AG10803 (cell line): ENCODE measurements around the gene SELL.
"Not testable (repeated sequence)": the region's sequence is repeated elsewhere in the genome, so short reads cannot be mapped to it uniquely, and the experiment has no call there.

Experiments
- DNase-seq: peaks from one replicate; pipeline ENCODE4 v3.0.0; 2010; ENCODE audit warnings: low read depth
- H3K4me3 ChIP-seq: 2 replicates; pipeline ENCODE4 v1.5.1; 2011; ENCODE audit warnings: mild to moderate bottlenecking, low read length, control low read depth
- TF ChIP-seq, protein P1 (sequence below): conservative IDR thresholded peaks from 2 replicates; pipeline ENCODE4 v1.5.1; 2011; ENCODE audit warnings: mild to moderate bottlenecking, low read length, control low read depth, inconsistent platforms

The SELL gene

DNA sequence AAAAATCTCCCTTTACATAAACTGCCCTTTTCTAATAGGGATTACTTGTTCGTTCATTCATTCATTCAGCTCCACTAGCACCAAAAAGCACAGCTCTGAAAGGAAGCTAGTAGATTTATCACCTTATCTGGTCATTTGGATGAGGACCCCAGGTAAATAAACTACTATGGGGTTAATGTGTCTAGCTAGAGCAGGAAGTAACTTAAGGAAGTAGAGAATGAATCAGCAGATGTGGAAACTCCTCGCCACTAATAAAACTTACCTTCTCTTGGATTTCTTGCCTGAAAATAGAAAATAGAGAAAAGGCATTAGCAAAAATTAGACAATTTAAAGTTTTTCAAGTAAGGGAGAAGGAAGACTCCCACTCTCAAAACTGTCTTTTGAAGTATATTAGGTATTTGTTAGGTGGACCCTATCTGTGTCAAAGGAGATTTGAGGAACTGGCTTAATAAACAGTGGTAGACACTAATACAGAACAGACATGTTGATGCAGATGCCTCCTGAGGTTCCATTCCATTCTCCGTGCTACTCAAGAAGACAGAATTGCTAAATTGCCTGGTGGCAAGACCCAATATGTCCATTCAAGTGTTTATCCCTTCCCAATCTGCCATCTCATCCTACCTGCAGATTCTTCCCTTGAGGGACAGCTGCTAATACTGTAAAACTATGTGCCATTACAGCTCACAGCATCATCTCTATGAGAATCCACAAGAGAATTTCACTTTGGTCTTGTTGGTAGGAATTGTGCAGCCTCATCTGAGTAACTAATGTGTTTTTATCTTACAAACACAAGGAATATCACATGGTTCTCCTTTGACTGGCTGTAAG, 14.9 kb downstream of the SELL start:
- TF ChIP-seq, protein P1, sequence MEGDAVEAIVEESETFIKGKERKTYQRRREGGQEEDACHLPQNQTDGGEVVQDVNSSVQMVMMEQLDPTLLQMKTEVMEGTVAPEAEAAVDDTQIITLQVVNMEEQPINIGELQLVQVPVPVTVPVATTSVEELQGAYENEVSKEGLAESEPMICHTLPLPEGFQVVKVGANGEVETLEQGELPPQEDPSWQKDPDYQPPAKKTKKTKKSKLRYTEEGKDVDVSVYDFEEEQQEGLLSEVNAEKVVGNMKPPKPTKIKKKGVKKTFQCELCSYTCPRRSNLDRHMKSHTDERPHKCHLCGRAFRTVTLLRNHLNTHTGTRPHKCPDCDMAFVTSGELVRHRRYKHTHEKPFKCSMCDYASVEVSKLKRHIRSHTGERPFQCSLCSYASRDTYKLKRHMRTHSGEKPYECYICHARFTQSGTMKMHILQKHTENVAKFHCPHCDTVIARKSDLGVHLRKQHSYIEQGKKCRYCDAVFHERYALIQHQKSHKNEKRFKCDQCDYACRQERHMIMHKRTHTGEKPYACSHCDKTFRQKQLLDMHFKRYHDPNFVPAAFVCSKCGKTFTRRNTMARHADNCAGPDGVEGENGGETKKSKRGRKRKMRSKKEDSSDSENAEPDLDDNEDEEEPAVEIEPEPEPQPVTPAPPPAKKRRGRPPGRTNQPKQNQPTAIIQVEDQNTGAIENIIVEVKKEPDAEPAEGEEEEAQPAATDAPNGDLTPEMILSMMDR: no peak
- no peak for DNase-seq
- H3K4me3 ChIP-seq: no peak overlapping the region

DNA sequence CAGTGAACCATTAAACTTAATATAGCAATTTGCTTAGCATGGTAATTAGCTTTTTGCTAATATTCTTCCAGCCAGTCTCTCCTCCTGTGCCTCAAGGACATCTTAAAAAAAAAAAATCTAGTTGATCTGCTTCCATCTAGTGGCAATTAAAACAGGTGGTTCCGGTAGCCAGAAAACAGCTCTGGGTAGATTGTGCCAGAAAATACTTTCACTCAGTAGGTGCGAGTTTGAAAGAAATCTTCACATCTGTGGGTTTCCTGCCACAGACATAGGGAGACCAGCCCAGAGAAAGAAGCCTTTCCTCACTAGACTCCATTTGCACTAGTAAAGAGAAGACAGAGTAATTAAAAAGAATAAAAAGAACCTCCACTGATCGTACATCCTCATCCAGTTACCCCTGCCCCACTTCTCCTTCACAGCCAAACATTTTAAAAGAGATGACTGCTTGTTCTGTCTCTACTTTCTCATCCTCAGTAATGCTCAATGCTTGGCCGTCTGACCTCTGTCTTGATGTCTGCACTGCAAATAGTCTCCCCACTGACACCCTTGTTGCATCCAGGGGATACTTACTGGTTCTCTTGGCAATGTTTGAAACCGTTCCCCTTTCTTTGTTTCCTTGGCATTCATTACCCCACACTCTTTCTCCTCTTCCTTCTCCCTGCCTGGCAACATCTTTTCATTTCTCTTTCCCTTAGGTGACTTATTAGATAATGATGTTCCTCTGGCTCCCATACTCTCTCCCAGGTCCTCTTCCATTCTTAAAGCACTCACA, 16.9 kb downstream of the SELL start:
- no peak overlapping the region for H3K4me3 ChIP-seq
- TF ChIP-seq, protein P1: no peak

DNA sequence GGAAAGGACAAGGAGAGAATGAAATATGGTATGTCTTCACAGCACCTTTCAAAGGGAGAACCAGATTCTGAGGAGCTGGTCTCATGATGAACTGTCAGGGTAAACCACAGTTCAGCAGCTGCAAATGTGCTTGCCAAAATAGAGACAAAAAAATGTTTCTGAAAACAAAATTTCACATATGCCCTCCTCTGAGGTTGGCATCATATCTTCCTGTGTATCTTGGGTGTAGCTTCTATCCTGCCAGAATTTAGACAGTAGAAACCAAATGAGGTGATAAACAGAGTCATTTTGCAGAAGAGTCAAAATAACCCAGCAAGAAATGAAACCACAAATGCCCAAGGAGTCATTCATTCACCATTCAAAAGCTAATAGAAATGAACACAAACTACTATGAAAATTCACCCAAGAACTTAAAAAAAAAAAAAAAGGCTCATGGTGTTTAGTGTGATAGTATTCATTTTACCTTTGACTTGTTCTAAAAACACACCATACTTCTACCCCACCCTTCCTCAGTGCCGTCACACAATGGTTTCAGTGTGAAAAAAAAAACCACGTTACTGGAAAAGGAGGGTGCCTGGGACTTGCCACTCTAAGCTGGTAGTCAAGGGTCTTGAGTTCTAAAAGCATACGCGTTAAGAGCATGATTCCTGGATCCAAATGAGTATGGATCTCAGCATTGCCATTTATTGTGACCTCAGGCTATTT, 18.5 kb downstream of the SELL start:
- no peak overlapping the region for H3K4me3 ChIP-seq
- TF ChIP-seq, protein P1: no peak
- no peak for DNase-seq

More for the DNA sequence above, 16.9 kb downstream of the SELL start:
- DNase-seq: no peak

DNA sequence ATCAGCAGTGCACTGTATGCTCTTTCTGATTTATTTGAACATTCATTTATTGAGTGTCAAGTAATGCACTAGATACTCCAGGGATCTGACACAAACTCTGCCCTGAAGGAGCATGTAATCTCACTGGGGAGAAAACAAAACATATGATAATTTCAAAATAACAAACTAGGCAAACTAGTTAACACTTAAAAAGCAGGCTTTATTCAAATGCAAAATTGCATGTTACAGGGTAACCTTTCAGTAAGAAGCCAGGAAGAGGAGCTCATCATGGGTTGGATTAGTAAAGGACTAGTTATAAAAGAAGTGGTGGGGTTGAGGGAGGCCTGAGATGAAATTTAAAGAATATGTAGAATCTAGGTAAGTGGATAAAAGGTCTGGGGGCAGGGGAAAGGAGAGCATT, 20.9 kb downstream of the SELL start:
- TF ChIP-seq, protein P1: no peak
- no peak overlapping the region for H3K4me3 ChIP-seq
- no peak for DNase-seq

DNA sequence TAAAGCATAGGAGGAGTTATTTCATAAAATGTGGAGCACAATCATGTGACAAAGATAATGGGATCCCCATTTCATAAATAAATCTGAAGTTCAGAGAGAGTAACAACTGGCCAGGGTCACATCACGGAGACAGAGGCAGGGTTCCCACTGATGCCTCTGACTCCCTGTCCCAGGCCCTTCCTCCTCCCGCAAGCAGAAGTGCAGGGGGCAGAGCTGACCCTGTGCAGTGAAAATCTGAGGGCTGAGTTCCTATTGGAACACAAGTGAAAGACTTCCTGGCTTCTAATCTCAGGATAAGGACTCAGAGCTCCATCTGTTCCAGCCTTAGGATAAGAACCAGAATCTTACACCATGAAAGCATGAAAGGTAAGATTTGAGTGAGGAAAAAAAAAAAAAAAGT, 22.0 kb downstream of the SELL start:
- TF ChIP-seq, protein P1: no peak
- no peak overlapping the region for H3K4me3 ChIP-seq
- DNase-seq: no peak

DNA sequence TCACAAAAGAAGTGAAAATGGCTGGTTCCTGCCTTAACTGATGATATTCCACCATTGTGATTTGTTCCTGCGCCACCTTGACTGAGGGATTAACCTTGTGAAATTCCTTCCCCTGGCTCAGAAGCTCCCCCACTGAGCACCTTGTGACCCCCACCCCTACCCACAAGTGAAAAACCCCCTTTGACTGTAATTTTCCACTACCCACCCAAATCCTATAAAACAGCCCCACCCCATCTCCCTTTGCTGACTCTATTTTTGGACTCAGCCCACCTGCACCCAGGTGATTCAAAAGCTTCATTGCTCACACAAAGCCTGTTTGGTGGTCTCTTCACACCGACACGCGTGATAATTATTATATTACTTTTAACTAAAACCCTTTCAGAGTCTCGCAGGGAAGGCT, 23.0 kb downstream of the SELL start:
- not testable (repeated sequence) for DNase-seq, H3K4me3 ChIP-seq

DNA sequence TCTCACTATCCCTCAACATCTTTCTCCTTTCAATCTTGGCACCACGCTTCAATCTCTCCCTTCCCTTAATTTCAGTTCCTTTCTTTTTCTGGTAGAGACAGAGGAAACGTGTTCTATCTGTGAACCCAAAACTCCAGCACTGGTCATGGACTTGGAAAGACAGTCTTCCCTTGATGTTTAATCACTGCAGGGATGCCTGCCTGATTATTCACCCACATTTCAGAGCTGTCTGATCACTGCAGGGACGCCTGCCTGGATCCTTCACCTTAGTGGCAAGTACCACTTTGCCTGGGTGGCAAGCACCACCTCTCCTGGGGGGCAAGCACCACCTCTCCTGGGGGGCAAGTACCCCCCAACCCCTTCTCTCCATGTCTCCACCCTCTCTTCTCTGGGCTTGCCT, 27.8 kb downstream of the SELL start:
- H3K4me3 ChIP-seq: no peak overlapping the region
- DNase-seq: no peak
- TF ChIP-seq, protein P1: no peak

DNA sequence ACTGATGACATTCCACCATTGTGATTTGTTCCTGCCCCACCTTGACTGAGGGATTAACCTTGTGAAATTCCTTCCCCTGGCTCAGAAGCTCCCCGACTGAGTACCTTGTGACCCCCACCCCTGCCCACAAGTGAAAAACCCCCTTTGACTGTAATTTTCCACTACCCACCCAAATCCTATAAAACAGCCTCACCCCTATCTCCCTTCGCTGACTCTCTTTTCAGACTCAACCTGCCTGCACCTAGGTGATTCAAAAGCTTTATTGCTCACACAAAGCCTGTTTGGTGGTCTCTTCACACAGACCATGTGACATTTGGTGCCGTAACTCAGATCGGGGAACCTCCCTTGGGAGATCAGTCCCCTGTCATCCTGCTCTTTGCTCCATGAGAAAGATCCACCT, 28.3 kb downstream of the SELL start:
- not testable (repeated sequence) for H3K4me3 ChIP-seq, DNase-seq
